ENCODE measurements around the gene RAD51B.

- TF ChIP-seq CTCF (conservative IDR thresholded peaks at IDR 0.05; ENCODE audit: low read depth, low read length) (no peak), EZH2 (IDR thresholded peaks at IDR 0.05; ENCODE audit: low read length, unreplicated experiment) (no peak), EZH2phosphoT487 (IDR thresholded peaks at IDR 0.05; ENCODE audit: borderline replicate concordance, low read length) (no peak)
Observed at GRCh38 chr14:67881225-67881624, 61.6 kb downstream of the RAD51B start.

Data from PC-3 (cell line).